ENCODE results near the gene PRDM5.
"Not testable (repeated sequence)": the region's sequence is repeated elsewhere in the genome, so short reads cannot be mapped to it uniquely, and the experiment has no call there.

The PRDM5 gene

GRCh38 chr4:120753854-120754253 lies 168.7 kb downstream of the PRDM5 start:
- POLR2A ChIA-PET = no interaction called here
- no peak for TF ChIP-seq CTCF (IDR thresholded peaks at IDR 0.05; ENCODE audit: control extremely low read depth, extremely low read depth, low read depth, missing control alignments)
- DNase-seq (ENCODE audit: extremely low spot score) = no peak
- CTCF ChIA-PET = interaction anchor here (0.9 to 1.3 kb wide), 2 partner anchors 11 to 16 kb away, joined by 4 to 8 read pairs; no protein-coding TSS in a partner anchor

GRCh38 chr4:120750152-120750525 lies 172.4 kb downstream of the PRDM5 start:
- no peak for TF ChIP-seq CTCF (IDR thresholded peaks at IDR 0.05; ENCODE audit: control extremely low read depth, extremely low read depth, low read depth, missing control alignments)
- POLR2A ChIA-PET = no interaction called here
- no peak for DNase-seq (ENCODE audit: extremely low spot score)
- CTCF ChIA-PET = interaction anchor here (3.1 kb wide), 1 partner anchor 9 kb away, joined by 7 read pairs; no protein-coding TSS in a partner anchor

- DNase-seq (ENCODE audit: extremely low spot score) = peak; percentile 29
- CTCF ChIA-PET = interaction anchor here (1.3 to 3.1 kb wide), 2 partner anchors 10 to 17 kb away, joined by 3 to 7 read pairs; no protein-coding TSS in a partner anchor
- no peak for TF ChIP-seq CTCF (IDR thresholded peaks at IDR 0.05; ENCODE audit: control extremely low read depth, extremely low read depth, low read depth, missing control alignments)
- POLR2A ChIA-PET = no interaction called here
Measured at GRCh38 chr4:120749445-120750151, 172.9 kb downstream of the PRDM5 start.

- DNase-seq (ENCODE audit: extremely low spot score); CTCF ChIA-PET; POLR2A ChIA-PET: not testable (repeated sequence)
Measured at GRCh38 chr4:120741636-120742035, 180.9 kb downstream of the PRDM5 start.

- CTCF ChIA-PET = interaction anchor here (1.3 kb wide), 1 partner anchor 12 kb away, joined by 3 read pairs; no protein-coding TSS in a partner anchor
- TF ChIP-seq CTCF (IDR thresholded peaks at IDR 0.05; ENCODE audit: control extremely low read depth, extremely low read depth, low read depth, missing control alignments) = no peak
- no peak for DNase-seq (ENCODE audit: extremely low spot score)
- POLR2A ChIA-PET = no interaction called here
Measured at GRCh38 chr4:120736312-120736711, 186.2 kb downstream of the PRDM5 start.

GRCh38 chr4:120733968-120734367 lies 188.6 kb downstream of the PRDM5 start:
- DNase-seq (ENCODE audit: extremely low spot score) = no peak
- no peak for TF ChIP-seq CTCF (IDR thresholded peaks at IDR 0.05; ENCODE audit: control extremely low read depth, extremely low read depth, low read depth, missing control alignments)
- POLR2A ChIA-PET = no interaction called here
- CTCF ChIA-PET = interaction anchor here (0.6 kb wide), 1 partner anchor 144 kb away, joined by 3 read pairs; no protein-coding TSS in a partner anchor

- no peak for TF ChIP-seq CTCF (IDR thresholded peaks at IDR 0.05; ENCODE audit: control extremely low read depth, extremely low read depth, low read depth, missing control alignments)
- ChIA-PET CTCF (interaction anchor here (0.6 to 1.1 kb wide), 2 partner anchors 16 to 143 kb away, joined by 3 read pairs; no protein-coding TSS in a partner anchor), POLR2A (no interaction called here)
- DNase-seq (ENCODE audit: extremely low spot score) = no peak
Measured at GRCh38 chr4:120733054-120733453, 189.5 kb downstream of the PRDM5 start.

Data from GM10248 (cell line).